SK-N-SH (cell line): Measurements from ENCODE around the gene PEAK1. TPM values are rescaled to one million over a fixed set of nuclear protein-coding genes. Genes with fewer than 3 reads are reported as not detected.

Experiments used
- CTCF ChIA-PET: fragments of 300-600, 350-600 bp; formaldehyde crosslinking; extraction: SDS; loops from one replicate; lab custom pipeline; 2021; lab: Yijun Ruan, JAX
- POLR2A ChIA-PET: fragments of 350-600 bp; sonication (Branson Sonifier 250); formaldehyde crosslinking; extraction: SDS; loops from one replicate; lab custom pipeline; 2020; ENCODE audit warnings: antibody characterized with exemption, inconsistent platforms; lab: Yijun Ruan, JAX
- DNase-seq: peaks from one replicate; pipeline ENCODE4 v3.0.0; 2012
- H2AFZ ChIP-seq: fragments of 200-600 bp; sonication (generic); 2 replicates; pipeline ENCODE4 v1.8.1; 2016; ENCODE audit warnings: antibody characterized with exemption, mild to moderate bottlenecking, low read depth
- H3F3A ChIP-seq: fragments of 200-600 bp; sonication (generic); replicated peaks from 2 replicates; pipeline ENCODE3; 2016; ENCODE audit warnings: antibody characterized with exemption, mild to moderate bottlenecking; ENCODE audit not compliant: insufficient read depth
- H3K27ac ChIP-seq, 2 experiments: fragments of 200-500 bp in 1 of 2; fragments of 200-600 bp in 1 of 2; sonication (Bioruptor generic) in 1 of 2; sonication (generic), shearing (Covaris generic) in 1 of 2; 2 replicates each; pipeline versions ENCODE4 v1.5.1 to v1.6.1; 2014 to 2016; ENCODE audit warnings: low read depth in 2 of 2, inconsistent platforms in 1 of 2, low read length in 1 of 2, mild to moderate bottlenecking in 1 of 2, mixed read lengths in 1 of 2
- H3K27me3 ChIP-seq: fragments of 200-600 bp; sonication (generic), shearing (Covaris generic); 2 replicates; pipeline ENCODE4 v1.6.1; 2016; ENCODE audit warnings: mixed run types; ENCODE audit not compliant: insufficient read depth
- H3K36me3 ChIP-seq, 2 experiments: fragments of 200-500 bp in 1 of 2; fragments of 200-600 bp in 1 of 2; sonication (Bioruptor generic) in 1 of 2; sonication (generic) in 1 of 2; replicated peaks in 1 of 2; 2 replicates each; pipeline versions ENCODE3 to v1.5.1; 2014 to 2016; ENCODE audit warnings: low read length in 1 of 2, mild to moderate bottlenecking in 1 of 2; ENCODE audit not compliant: insufficient read depth in 2 of 2, control insufficient read depth in 1 of 2
- H3K4me1 ChIP-seq, 2 experiments: fragments of 200-500 bp in 1 of 2; fragments of 200-600 bp in 1 of 2; sonication (Bioruptor generic) in 1 of 2; sonication (generic), shearing (Covaris generic) in 1 of 2; 2 replicates each; pipeline versions ENCODE4 v1.5.1 to v1.6.1; 2014 to 2016; ENCODE audit warnings: low read depth in 1 of 2, low read length in 1 of 2, mixed run types in 1 of 2; ENCODE audit not compliant: insufficient read depth in 2 of 2, control insufficient read depth in 1 of 2
- H3K4me2 ChIP-seq: fragments of 200-600 bp; sonication (generic), shearing (Covaris generic); 2 replicates; pipeline ENCODE4 v1.6.1; 2017; ENCODE audit warnings: mixed run types
- H3K4me3 ChIP-seq, 2 experiments: fragments of 200-500 bp in 1 of 2; fragments of 200-600 bp in 1 of 2; sonication (Bioruptor generic) in 1 of 2; sonication (generic), shearing (Covaris generic) in 1 of 2; 2 replicates each; pipeline versions ENCODE4 v1.5.1 to v1.8.1; 2014 to 2016; ENCODE audit warnings: low read depth in 2 of 2, inconsistent platforms in 1 of 2, low read length in 1 of 2, mild to moderate bottlenecking in 1 of 2, mixed read lengths in 1 of 2, moderate library complexity in 1 of 2
- H3K79me2 ChIP-seq: fragments of 200-600 bp; sonication (generic); 2 replicates; pipeline ENCODE4 v1.8.1; 2017; ENCODE audit warnings: mild to moderate bottlenecking; ENCODE audit not compliant: insufficient read depth
- H3K9ac ChIP-seq: fragments of 200-600 bp; sonication (generic); 2 replicates; pipeline ENCODE4 v1.6.1; 2017; ENCODE audit warnings: mixed run types
- H3K9me2 ChIP-seq: fragments of 200-600 bp; sonication (generic); 2 replicates; pipeline ENCODE4 v1.6.1; 2017; ENCODE audit warnings: mixed run types
- H3K9me3 ChIP-seq: fragments of 200-600 bp; sonication (generic); 2 replicates; pipeline ENCODE4 v1.6.1; 2017; ENCODE audit warnings: mixed run types, mild to moderate bottlenecking, moderate library complexity
- H4K20me1 ChIP-seq: fragments of 200-600 bp; sonication (generic); 2 replicates; pipeline ENCODE4 v1.6.1; 2017; ENCODE audit warnings: mild to moderate bottlenecking, mixed run types; ENCODE audit not compliant: insufficient read depth
- CHD2 ChIP-seq: fragments of 150-350 bp; IDR thresholded peaks from 2 replicates; pipeline ENCODE4 v1.6.1; 2018; ENCODE audit warnings: low read length; ENCODE audit not compliant: partially characterized antibody
- CTCF ChIP-seq: fragments of 200-600 bp; sonication (generic); IDR thresholded peaks from 2 replicates; pipeline ENCODE4 v1.6.1; 2017; ENCODE audit warnings: antibody characterized with exemption, mild to moderate bottlenecking, moderate library complexity
- EP300 ChIP-seq, 2 experiments: IDR thresholded peaks; 2 replicates each; pipeline versions ENCODE4 v1.4.0 to v1.6.1; 2012; ENCODE audit warnings: borderline replicate concordance in 1 of 2, low read depth in 1 of 2, low read length in 1 of 2
- EZH2phosphoT487 ChIP-seq: fragments of 200-600 bp; sonication (generic); IDR thresholded peaks from 2 replicates; pipeline ENCODE4 v1.6.1; 2017; ENCODE audit warnings: low read depth, mixed run types, mild to moderate bottlenecking, antibody characterized with exemption, moderate library complexity, borderline replicate concordance
- FOSL2 ChIP-seq: IDR thresholded peaks from 2 replicates; pipeline ENCODE4 v1.4.0; 2012; ENCODE audit warnings: low read depth, mild to moderate bottlenecking, moderate library complexity, borderline replicate concordance
- FOXJ3 ChIP-seq: sonication (generic); formaldehyde crosslinking; IDR thresholded peaks from 2 replicates; pipeline ENCODE4 v1.5.1; 2020; ENCODE audit warnings: mild to moderate bottlenecking, missing genetic modification reagents
- MAX ChIP-seq: IDR thresholded peaks from 2 replicates; pipeline ENCODE4 v1.4.0; 2012; ENCODE audit warnings: low read depth
- MEF2A ChIP-seq: IDR thresholded peaks from 2 replicates; pipeline ENCODE4 v1.4.0; 2012; ENCODE audit warnings: low read depth, borderline replicate concordance
- MXI1 ChIP-seq: IDR thresholded peaks from 2 replicates; pipeline ENCODE4 v1.6.1; 2012; ENCODE audit warnings: mild to moderate bottlenecking, low read depth, low read length, improper control_type of control experiment
- POLR2AphosphoS5 ChIP-seq: IDR thresholded peaks from 2 replicates; pipeline ENCODE4 v1.6.1; 2012; ENCODE audit warnings: low read depth, low read length
- RAD21 ChIP-seq: IDR thresholded peaks from 2 replicates; pipeline ENCODE4 v1.6.1; 2012; ENCODE audit warnings: mild to moderate bottlenecking, low read length
- RCOR1 ChIP-seq: fragments of 150-350 bp; IDR thresholded peaks from 2 replicates; pipeline ENCODE4 v1.6.1; 2017; ENCODE audit warnings: antibody characterized with exemption, low read length
- RFX5 ChIP-seq: IDR thresholded peaks from 2 replicates; pipeline ENCODE4 v1.6.1; 2012; ENCODE audit warnings: mild to moderate bottlenecking, improper control_type of control experiment, low read length
- SIN3A ChIP-seq: IDR thresholded peaks from 2 replicates; pipeline ENCODE4 v1.6.1; 2012; ENCODE audit warnings: low read depth, mild to moderate bottlenecking, low read length, moderate library complexity, borderline replicate concordance
- TCF12 ChIP-seq: IDR thresholded peaks from 2 replicates; pipeline ENCODE4 v1.4.0; 2012
- USF1 ChIP-seq: IDR thresholded peaks from 2 replicates; pipeline ENCODE4 v1.4.0; 2012; ENCODE audit warnings: low read depth, borderline replicate concordance
- USF2 ChIP-seq: fragments of 150-350 bp; IDR thresholded peaks from 2 replicates; pipeline ENCODE4 v1.6.1; 2017; ENCODE audit warnings: antibody characterized with exemption, low read length, low read depth, borderline replicate concordance
- ZBTB33 ChIP-seq: IDR thresholded peaks from 2 replicates; pipeline ENCODE4 v1.4.0; 2012; ENCODE audit warnings: low read depth, borderline replicate concordance
- WGBS: methylation state at CpG from one replicate; pipeline ENCODE4 v1.1.6; 2017; ENCODE audit warnings: low lambda C conversion rate; 5-methylcytosine and 5-hydroxymethylcytosine counted together
- polyA plus RNA-seq, 3 experiments: library from polyadenylated mRNA; depleted of rRNA; stranded (reverse); fragments of >200 nt; gene quantifications; 2 replicates each; pipeline ENCODE4 v1.2.3, GENCODE V29; 2012

The PEAK1 gene
- polyA plus RNA-seq, 1 of the 3 experiments (the other 2 are of a cell fraction), result 9.0 TPM

- Histone ChIP-seq H3K4me3 (no peak overlapping the region), H3K36me3 (no peaks in the 10 kb centered on the region), H3F3A (no peaks in the 10 kb centered on the region), H3K9me3 (no peaks in the 10 kb centered on the region), H3K4me1 (peaks cover 0 to 5% of the 10 kb centered on the region in 2 experiments; a peak in 1 of 4 replicates), H3K4me2 (no peak overlapping the region), H2AFZ (no peak overlapping the region), H4K20me1 (no peaks in the 10 kb centered on the region)
- CTCF ChIA-PET, result interaction anchor here (1.8 to 2.7 kb wide), 2 partner anchors 17 to 27 kb away, joined by 8 to 9 read pairs; no protein-coding TSS in a partner anchor
- 100% methylated on average over 2 of the region's 2 CpGs for whole genome bisulfite sequencing
- no peak for TF ChIP-seq EP300 (IDR thresholded peaks at IDR 0.05; ENCODE audit: borderline replicate concordance in 1 of 2, low read depth in 1 of 2, low read length in 1 of 2)
- no peak for TF ChIP-seq MEF2A
- TF ChIP-seq TCF12, result no peak
- no peak for TF ChIP-seq FOSL2
- TF ChIP-seq RAD21, result no peak
- no peak for TF ChIP-seq ZBTB33
- no peak for TF ChIP-seq CHD2
- TF ChIP-seq RFX5, result no peak
- TF ChIP-seq CTCF, result no peak
- TF ChIP-seq USF1, result no peak
- no peak for TF ChIP-seq FOXJ3 (CRISPR knock-in tag)
- TF ChIP-seq, all 33 proteins: peak for 0
- no peak overlapping the region for H3K9ac ChIP-seq
- H3K27ac ChIP-seq, result no peak overlapping the region
- no peak for DNase-seq
- H3K27me3 ChIP-seq, result no peaks in the 10 kb centered on the region
- H3K9me2 ChIP-seq, result no peaks in the 10 kb centered on the region
- POLR2A ChIA-PET, result no interaction called here
- H3K79me2 ChIP-seq, result no peaks in the 10 kb centered on the region
Observed at GRCh38 chr15:77091097-77091496, 328.8 kb downstream of the PEAK1 start.

- ChIA-PET POLR2A (interaction anchor here (0.6 kb wide), 1 partner anchor 582 kb away, joined by 3 read pairs; no protein-coding TSS in a partner anchor), CTCF (interaction anchor here (0.9 to 3.5 kb wide), 5 partner anchors 10 to 410 kb away, joined by 3 to 16 read pairs (median 4); no protein-coding TSS in a partner anchor)
- Histone ChIP-seq H4K20me1 (no peaks in the 10 kb centered on the region), H3K36me3 (no peaks in the 10 kb centered on the region), H2AFZ (no peak overlapping the region), H3K4me3 (no peak overlapping the region), H3K4me1 (peaks cover 0 to 5% of the 10 kb centered on the region in 2 experiments; a peak in 1 of 4 replicates), H3K4me2 (no peak overlapping the region), H3K27me3 (no peaks in the 10 kb centered on the region), H3K9ac (no peak overlapping the region), H3K27ac (no peak overlapping the region), H3F3A (no peaks in the 10 kb centered on the region), H3K9me2 (no peaks in the 10 kb centered on the region), H3K9me3 (no peaks in the 10 kb centered on the region), H3K79me2 (no peaks in the 10 kb centered on the region)
- WGBS, result 82% methylated on average over 2 of the region's 2 CpGs
- DNase-seq, result no peak
- TF ChIP-seq CTCF (no peak), FOSL2 (no peak), USF1 (no peak), EZH2phosphoT487 (no peak), USF2 (no peak), RCOR1 (no peak), POLR2AphosphoS5 (no peak), MAX (no peak), MXI1 (no peak), SIN3A (no peak)
Observed at GRCh38 chr15:77087213-77087612, 332.7 kb downstream of the PEAK1 start.
